Stomach (tissue), 19 donors: ENCODE data around the gene PSORS1C1. TPM values are rescaled to one million over a fixed set of nuclear protein-coding genes. Genes with fewer than 3 reads are reported as not detected.
A peak's percentile ranks its signal among the peaks of the same experiment; 100 is the strongest.
"Not testable (repeated sequence)": the region's sequence is repeated elsewhere in the genome, so short reads cannot be mapped to it uniquely, and the experiment has no call there.

ENCODE experiments used
- DNase-seq, 2 donors: peaks; one replicate each; pipeline versions ENCODE4 v3.0.0 to v3.0.0-alpha.2; 2013 to 2019
- H3K27ac ChIP-seq, 5 donors: fragments of 200-600 bp in 4 of 5; sonication (generic) in 4 of 5; one replicate each; pipeline ENCODE4 v1.5.1; 2013 to 2019; ENCODE audit warnings: mild to moderate bottlenecking in 1 of 5, moderate library complexity in 1 of 5
- H3K27me3 ChIP-seq, 3 donors: fragments of 200-600 bp; sonication (generic); one replicate each; pipeline ENCODE4 v1.5.1; 2017 to 2019; ENCODE audit warnings: mixed run types in 1 of 3
- H3K36me3 ChIP-seq, 4 donors: fragments of 200-600 bp; sonication (generic); 1 replicate in 3 of 4; 2 replicates in 1 of 4; pipeline ENCODE4 v1.5.1; 2016 to 2019
- H3K4me1 ChIP-seq, 4 donors: fragments of 200-600 bp; sonication (generic); one replicate each; pipeline ENCODE4 v1.5.1; 2016 to 2019
- H3K4me3 ChIP-seq, 4 donors: fragments of 200-600 bp; sonication (generic) in 3 of 4; one replicate each; pipeline ENCODE4 v1.5.1; 2016 to 2019; ENCODE audit warnings: mild to moderate bottlenecking in 1 of 4
- H3K9me3 ChIP-seq, 4 donors: fragments of 200-600 bp; sonication (generic); one replicate each; pipeline ENCODE4 v1.5.1; 2016 to 2019
- EP300 ChIP-seq: sonication (generic); formaldehyde crosslinking; IDR thresholded peaks from one replicate; pipeline ENCODE4 v1.6.1; 2017; ENCODE audit warnings: antibody characterized with exemption
- POLR2A ChIP-seq, 4 donors: fragments of 450-650 bp; IDR thresholded peaks; one replicate each; pipeline ENCODE4 v1.6.1; 2016; ENCODE audit warnings: antibody characterized with exemption in 4 of 4, control low read depth in 2 of 4, mild to moderate bottlenecking in 1 of 4, moderate library complexity in 1 of 4
- POLR2AphosphoS5 ChIP-seq, 3 donors: sonication (generic); formaldehyde crosslinking; IDR thresholded peaks; one replicate each; pipeline ENCODE4 v1.6.1; 2016; ENCODE audit warnings: antibody characterized with exemption in 3 of 3
- WGBS, 5 donors: extraction: QIAGEN DNeasy Blood & Tissue Kit in 3 of 5; methylation state at CpG; one replicate each; pipeline versions ENCODE4 v1.1.5 to v1.1.7; 2013 to 2018; 5-methylcytosine and 5-hydroxymethylcytosine counted together
- intact Hi-C: fragments of 100-400 bp; cut with DNase I; formaldehyde crosslinking; loops from one replicate; pipeline ENCODE4 v1.15.1; 2023; ENCODE audit warnings: low total_unique reads
- long read RNA-seq, 10 donors: transcript quantifications; one replicate each; lab custom pipeline, GENCODE V29; 2026
- polyA plus RNA-seq, 3 donors: library from polyadenylated mRNA; stranded (reverse); fragments of 200-250 nt; gene quantifications; one replicate each; pipeline ENCODE4 v1.2.3, GENCODE V29; 2013
- total RNA-seq, 5 donors: library from RNA; depleted of rRNA; stranded (reverse); fragments of >200 nt; gene quantifications; one replicate each; pipeline versions ENCODE4 v1.1.0 to v1.2.3, GENCODE V29; 2014 to 2016
- TF ChIP-seq, protein P1 (sequence below), 7 experiments: fragments of 450-650 bp in 4 of 7; fragments of 200-600 bp in 3 of 7; sonication (generic) in 3 of 7; IDR thresholded peaks; one replicate each; pipeline ENCODE4 v1.5.1; 2016 to 2019; ENCODE audit warnings: antibody characterized with exemption in 7 of 7, control low read depth in 2 of 7, mild to moderate bottlenecking in 1 of 7
- donor health status: healthy with polysubstance abuse.
- donor health status: Bipolar disorder and iron deficiency.
- donor health status: healthy.

PSORS1C1 gene, protein sequence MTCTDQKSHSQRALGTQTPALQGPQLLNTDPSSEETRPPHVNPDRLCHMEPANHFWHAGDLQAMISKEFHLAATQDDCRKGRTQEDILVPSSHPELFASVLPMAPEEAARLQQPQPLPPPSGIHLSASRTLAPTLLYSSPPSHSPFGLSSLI
- 1 to 10 TPM in 4 of 5 donors, not detected in 1; 2.7 to 5.7 (median 4.0) TPM for total RNA-seq
- polyA plus RNA-seq = 1 to 10 TPM; 3.1 to 7.4 (median 3.9) TPM
- long read RNA-seq, donor 1 = 0 reads
- long read RNA-seq, donor 2, partial matches to known transcripts = 0 of 1 reads
- long read RNA-seq, donor 2, other reads (novel, unspliced or antisense) = 0 of 1 reads
- long read RNA-seq, donor 3, partial matches to known transcripts = 0 of 1 reads
- long read RNA-seq, donor 3, other reads (novel, unspliced or antisense) = 0 of 1 reads
- long read RNA-seq, donor 4 = 0 reads
- long read RNA-seq, donor 5 = 0 reads
- long read RNA-seq, donor 6 = 0 reads
- long read RNA-seq, donor 7 = 0 reads
- long read RNA-seq, donor 8 = 0 reads
- long read RNA-seq, donor 9 = 0 reads
- long read RNA-seq, donor 10 = 0 reads

DNA sequence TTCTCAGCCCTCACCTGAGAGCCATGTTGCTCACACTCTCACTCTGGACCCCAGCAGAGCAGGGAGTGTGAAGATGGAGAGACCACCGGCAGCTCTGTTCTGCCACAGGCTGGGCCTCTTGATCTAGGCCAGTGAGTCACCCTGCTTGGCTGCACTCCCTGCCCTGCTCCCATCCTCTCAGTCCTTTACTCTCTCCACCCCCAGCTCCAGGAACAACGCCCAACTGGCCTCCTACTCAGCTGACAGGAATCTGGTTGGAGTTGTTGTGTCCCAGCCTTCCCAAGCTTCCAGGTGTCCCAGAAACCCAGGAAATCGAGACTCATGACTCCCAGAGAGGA is at the start of gene PSORS1C1:
Gene PSORS1C1, plus strand, starts transcription at position 260 of the 338 bp plus-strand sequence. CDS start 14,833 bp downstream, outside the sequence.
- TF ChIP-seq, protein P1, sequence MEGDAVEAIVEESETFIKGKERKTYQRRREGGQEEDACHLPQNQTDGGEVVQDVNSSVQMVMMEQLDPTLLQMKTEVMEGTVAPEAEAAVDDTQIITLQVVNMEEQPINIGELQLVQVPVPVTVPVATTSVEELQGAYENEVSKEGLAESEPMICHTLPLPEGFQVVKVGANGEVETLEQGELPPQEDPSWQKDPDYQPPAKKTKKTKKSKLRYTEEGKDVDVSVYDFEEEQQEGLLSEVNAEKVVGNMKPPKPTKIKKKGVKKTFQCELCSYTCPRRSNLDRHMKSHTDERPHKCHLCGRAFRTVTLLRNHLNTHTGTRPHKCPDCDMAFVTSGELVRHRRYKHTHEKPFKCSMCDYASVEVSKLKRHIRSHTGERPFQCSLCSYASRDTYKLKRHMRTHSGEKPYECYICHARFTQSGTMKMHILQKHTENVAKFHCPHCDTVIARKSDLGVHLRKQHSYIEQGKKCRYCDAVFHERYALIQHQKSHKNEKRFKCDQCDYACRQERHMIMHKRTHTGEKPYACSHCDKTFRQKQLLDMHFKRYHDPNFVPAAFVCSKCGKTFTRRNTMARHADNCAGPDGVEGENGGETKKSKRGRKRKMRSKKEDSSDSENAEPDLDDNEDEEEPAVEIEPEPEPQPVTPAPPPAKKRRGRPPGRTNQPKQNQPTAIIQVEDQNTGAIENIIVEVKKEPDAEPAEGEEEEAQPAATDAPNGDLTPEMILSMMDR (IDR thresholded peaks at IDR 0.05) = no peak
- peak in 2 of 3 donors; percentile 53 to 78 for TF ChIP-seq POLR2AphosphoS5 (IDR thresholded peaks at IDR 0.05)
- 2 to 20% (median 16%) methylated on average over 3 of the region's 3 CpGs for whole genome bisulfite sequencing, 5 donors
- H3K36me3 ChIP-seq = no peaks in the 10 kb centered on the region
- no peaks in the 10 kb centered on the region for H3K9me3 ChIP-seq
- intact Hi-C loops = no loop called here
- peak; percentile 83 to 85 for DNase-seq
- H3K4me3 ChIP-seq = peak within 1 kb of the TSS in 3 of 4 donors; percentile 7 to 28 (median 19)
- peak within 1 kb of the TSS; percentile 44 to 84 (median 77) for H3K27ac ChIP-seq
- peaks cover 17 to 49% (median 26%) of the 10 kb centered on the region in 4 donors for H3K4me1 ChIP-seq
- peaks cover 0 to 18% (median 0%) of the 10 kb centered on the region in 3 donors for H3K27me3 ChIP-seq

DNA sequence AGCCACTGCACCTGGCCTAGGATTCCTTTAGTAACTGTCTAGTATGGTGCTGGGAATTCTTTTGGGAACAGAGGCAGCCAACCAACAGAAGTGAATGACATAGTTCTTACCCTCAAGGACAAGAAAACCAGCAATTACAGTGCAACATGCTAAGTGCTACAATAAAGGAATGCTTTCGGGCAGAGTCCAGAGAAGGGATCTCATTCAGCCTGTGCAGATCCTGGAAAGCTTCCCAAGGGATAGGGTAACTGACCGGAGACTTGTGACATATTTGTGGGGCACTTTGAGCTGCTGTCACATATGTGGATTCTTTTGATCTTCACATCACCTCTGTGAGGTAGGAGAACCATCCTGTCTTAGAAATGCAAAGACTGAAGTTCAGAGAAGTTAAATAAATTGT is 49.0 kb upstream of the PSORS1C1 start:
- Histone ChIP-seq H3K4me3 (no peak overlapping the region), H3K4me1 (peaks cover 0 to 9% (median 0%) of the 10 kb centered on the region in 4 donors), H3K27ac (no peak overlapping the region), H3K9me3 (no peaks in the 10 kb centered on the region), H3K27me3 (no peaks in the 10 kb centered on the region), H3K36me3 (no peaks in the 10 kb centered on the region)
- no peak for DNase-seq
- WGBS, 5 donors = 49 to 79% (median 62%) methylated on average over 2 of the region's 2 CpGs
- TF ChIP-seq POLR2A (IDR thresholded peaks at IDR 0.05) (no peak), POLR2AphosphoS5 (IDR thresholded peaks at IDR 0.05) (no peak), EP300 (no peak)
- TF ChIP-seq, protein P1 (IDR thresholded peaks at IDR 0.05) = no peak
- intact Hi-C loops = no loop called here

DNA sequence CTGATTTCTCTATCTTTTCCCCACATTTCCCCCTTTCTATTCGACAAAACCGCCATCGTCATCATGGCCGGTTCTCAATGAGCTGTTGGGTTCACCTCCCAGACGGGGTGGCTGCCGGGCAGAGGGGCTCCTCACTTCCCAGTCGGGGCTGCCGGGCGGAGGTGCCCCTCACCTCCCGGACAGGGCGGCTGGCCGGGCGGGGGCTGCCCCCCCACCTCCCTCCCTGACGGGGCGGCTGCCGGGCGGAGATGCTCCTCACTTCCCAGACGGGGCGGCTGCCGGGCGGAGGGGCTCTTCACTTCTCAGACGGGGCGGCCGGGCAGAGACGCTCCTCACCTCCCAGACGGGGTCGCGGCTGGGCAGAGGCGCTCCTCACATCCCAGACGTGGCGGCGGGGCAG is 47.6 kb upstream of the PSORS1C1 start:
- H3K9me3 ChIP-seq, DNase-seq, H3K4me3 ChIP-seq, H3K27ac ChIP-seq, intact Hi-C loops, H3K4me1 ChIP-seq, H3K36me3 ChIP-seq, H3K27me3 ChIP-seq: not testable (repeated sequence)
- WGBS, 5 donors = 82 to 94% (median 87%) methylated on average over 7 to 24 of the region's 32 CpGs

DNA sequence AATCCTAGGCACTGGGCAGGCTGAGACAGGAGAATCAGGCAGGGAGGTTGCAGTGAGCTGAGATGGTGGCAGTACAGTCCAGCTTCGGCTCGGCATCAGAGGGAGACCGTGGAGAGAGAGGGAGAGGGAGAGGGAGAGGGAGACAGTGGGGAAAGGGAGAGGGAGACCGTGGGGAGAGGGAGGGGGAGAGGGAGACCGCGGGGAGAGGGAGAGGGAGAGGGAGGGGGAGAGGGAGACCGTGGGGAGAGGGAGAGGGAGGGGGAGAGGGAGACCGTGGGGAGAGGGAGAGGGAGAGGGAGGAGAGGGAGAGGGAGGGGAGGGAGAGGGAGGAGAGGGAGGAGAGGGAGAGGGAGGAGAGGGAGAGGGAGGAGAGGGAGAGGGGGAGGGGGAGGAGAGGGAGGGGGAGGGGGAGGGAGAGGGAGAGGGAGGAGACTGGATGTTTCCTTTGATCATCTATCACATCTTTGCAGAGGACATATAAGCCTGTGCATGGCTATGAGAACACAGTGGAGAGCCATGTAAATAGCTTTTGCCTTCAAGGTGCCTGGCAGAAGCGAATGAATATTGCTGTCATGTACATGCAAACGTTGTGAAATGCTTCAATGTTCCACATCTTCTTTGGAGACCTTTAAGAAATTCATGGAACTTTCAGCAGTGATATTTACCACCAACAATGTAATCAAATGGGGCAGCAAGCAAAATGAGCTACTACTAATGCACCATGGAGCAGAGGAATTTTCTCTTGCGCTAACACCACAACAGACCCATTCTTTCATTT is 46.5 kb upstream of the PSORS1C1 start:
- H3K27me3 ChIP-seq, DNase-seq, H3K9me3 ChIP-seq, H3K4me3 ChIP-seq, H3K27ac ChIP-seq, intact Hi-C loops, H3K36me3 ChIP-seq: not testable (repeated sequence)
- WGBS, 5 donors = 61 to 93% (median 87%) methylated on average over 3 to 7 of the region's 11 CpGs
- H3K4me1 ChIP-seq = peaks cover 0 to 18% (median 7%) of the 10 kb centered on the region in 4 donors

DNA sequence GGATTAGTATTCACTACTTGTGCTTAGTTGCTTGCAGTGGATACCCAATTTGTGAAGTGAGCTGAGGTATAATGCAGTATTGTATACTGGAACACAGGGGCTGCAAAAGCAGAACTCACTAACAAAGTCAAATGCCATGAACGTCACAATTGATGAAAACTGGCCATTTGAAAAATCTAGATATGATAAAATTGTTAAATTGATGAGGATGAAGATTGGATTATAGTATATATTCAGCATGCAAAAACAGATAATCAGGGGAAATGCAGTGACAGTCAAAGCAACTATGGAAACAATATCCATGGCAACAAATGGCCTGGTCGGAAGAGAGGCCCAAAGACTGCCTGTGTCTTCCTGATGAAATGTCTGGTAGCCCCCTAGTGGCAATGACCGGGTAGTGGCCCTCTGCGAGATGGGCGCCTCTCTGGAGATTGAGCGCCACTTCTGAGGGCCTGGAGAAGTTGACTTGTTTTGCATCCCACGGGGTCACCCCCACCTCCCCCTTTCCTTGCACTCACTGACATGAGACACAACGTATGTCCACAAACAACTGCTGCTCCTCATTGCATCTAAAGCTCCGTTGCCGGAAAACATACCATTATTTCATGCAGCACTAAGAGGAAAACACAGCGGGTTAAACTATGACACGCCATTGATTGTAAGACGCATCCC is 45.8 kb upstream of the PSORS1C1 start:
- Histone ChIP-seq H3K27ac (no peak overlapping the region), H3K4me1 (peaks cover 0 to 22% (median 9%) of the 10 kb centered on the region in 4 donors), H3K27me3 (no peaks in the 10 kb centered on the region), H3K36me3 (no peaks in the 10 kb centered on the region), H3K9me3 (no peaks in the 10 kb centered on the region), H3K4me3 (no peak overlapping the region)
- DNase-seq = peak; percentile 82 to 92
- TF ChIP-seq EP300 = no peak
- TF ChIP-seq, protein P1 (IDR thresholded peaks at IDR 0.05) = peak in 5 of 7 experiments; percentile 80 to 96 (median 87)
- TF ChIP-seq POLR2A (IDR thresholded peaks at IDR 0.05) = no peak
- peak in 1 of 3 donors; percentile 73 for TF ChIP-seq POLR2AphosphoS5 (IDR thresholded peaks at IDR 0.05)
- WGBS, 5 donors = 40 to 48% (median 46%) methylated on average over 13 of the region's 13 CpGs
- intact Hi-C loops = no loop called here
